DND-41 (cell line): ENCODE results near the gene ATF6.

Experiments used
- ATAC-seq: fragments of 200-7000 bp; cut with Tn5 transposase; 3 replicates; pipeline ENCODE4 v1.9.1; 2021; ENCODE audit warnings: low read depth; ENCODE audit not compliant: insufficient read depth
- DNase-seq: peaks from one replicate; pipeline ENCODE4 v3.0.0-alpha.2; 2020
- H2AFZ ChIP-seq: 2 replicates; pipeline ENCODE4 v1.6.0; 2012; ENCODE audit warnings: low read depth, low read length
- H3K27ac ChIP-seq: 2 replicates; pipeline ENCODE4 v1.5.1; 2012; ENCODE audit warnings: low read length, inconsistent platforms
- H3K27me3 ChIP-seq: fragments of 200-600 bp; sonication (generic); 2 replicates; pipeline ENCODE4 v1.6.0; 2012; ENCODE audit warnings: low read length, mild to moderate bottlenecking, inconsistent platforms; ENCODE audit not compliant: insufficient read depth, poor library complexity
- H3K36me3 ChIP-seq: 2 replicates; pipeline ENCODE4 v1.5.1; 2012; ENCODE audit warnings: low read length, inconsistent platforms; ENCODE audit not compliant: insufficient read depth
- H3K4me1 ChIP-seq: 2 replicates; pipeline ENCODE4 v1.5.1; 2012; ENCODE audit warnings: mild to moderate bottlenecking, low read length; ENCODE audit not compliant: insufficient read depth
- H3K4me2 ChIP-seq: 2 replicates; pipeline ENCODE4 v1.6.0; 2012; ENCODE audit warnings: mild to moderate bottlenecking, moderate library complexity, low read length, inconsistent platforms; ENCODE audit not compliant: insufficient read depth
- H3K4me3 ChIP-seq, 2 experiments: fragments of 200-600 bp in 1 of 2; shearing (Covaris generic) in 1 of 2; 2 replicates each; pipeline ENCODE4 v1.5.1; 2012 to 2016; ENCODE audit warnings: inconsistent platforms in 2 of 2, low read length in 2 of 2, mild to moderate bottlenecking in 2 of 2, low read depth in 1 of 2, moderate library complexity in 1 of 2
- H3K79me2 ChIP-seq: 2 replicates; pipeline ENCODE4 v1.6.0; 2012; ENCODE audit warnings: low read length, inconsistent platforms; ENCODE audit not compliant: insufficient read depth
- H3K9ac ChIP-seq: 2 replicates; pipeline ENCODE4 v1.6.0; 2012; ENCODE audit warnings: low read depth, mild to moderate bottlenecking, inconsistent platforms, low read length, moderate library complexity
- H3K9me3 ChIP-seq: 2 replicates; pipeline ENCODE4 v1.5.1; 2012; ENCODE audit warnings: low read length, moderate library complexity, mild to moderate bottlenecking, inconsistent platforms; ENCODE audit not compliant: insufficient read depth, severe bottlenecking
- H4K20me1 ChIP-seq: 2 replicates; pipeline ENCODE4 v1.6.0; 2012; ENCODE audit warnings: low read length; ENCODE audit not compliant: insufficient read depth
- EZH2 ChIP-seq: IDR thresholded peaks from 3 replicates; pipeline ENCODE4 v1.6.1; 2012; ENCODE audit warnings: borderline replicate concordance, low read depth, mild to moderate bottlenecking, moderate library complexity, low read length, inconsistent platforms; ENCODE audit not compliant: severe bottlenecking
- TF ChIP-seq, protein P1 (sequence below): IDR thresholded peaks from 2 replicates; pipeline ENCODE4 v1.5.1; 2012; ENCODE audit warnings: borderline replicate concordance, low read length, moderate library complexity, mild to moderate bottlenecking; ENCODE audit not compliant: poor library complexity, severe bottlenecking; ENCODE audit errors: extremely low read depth

The ATF6 gene

DNA sequence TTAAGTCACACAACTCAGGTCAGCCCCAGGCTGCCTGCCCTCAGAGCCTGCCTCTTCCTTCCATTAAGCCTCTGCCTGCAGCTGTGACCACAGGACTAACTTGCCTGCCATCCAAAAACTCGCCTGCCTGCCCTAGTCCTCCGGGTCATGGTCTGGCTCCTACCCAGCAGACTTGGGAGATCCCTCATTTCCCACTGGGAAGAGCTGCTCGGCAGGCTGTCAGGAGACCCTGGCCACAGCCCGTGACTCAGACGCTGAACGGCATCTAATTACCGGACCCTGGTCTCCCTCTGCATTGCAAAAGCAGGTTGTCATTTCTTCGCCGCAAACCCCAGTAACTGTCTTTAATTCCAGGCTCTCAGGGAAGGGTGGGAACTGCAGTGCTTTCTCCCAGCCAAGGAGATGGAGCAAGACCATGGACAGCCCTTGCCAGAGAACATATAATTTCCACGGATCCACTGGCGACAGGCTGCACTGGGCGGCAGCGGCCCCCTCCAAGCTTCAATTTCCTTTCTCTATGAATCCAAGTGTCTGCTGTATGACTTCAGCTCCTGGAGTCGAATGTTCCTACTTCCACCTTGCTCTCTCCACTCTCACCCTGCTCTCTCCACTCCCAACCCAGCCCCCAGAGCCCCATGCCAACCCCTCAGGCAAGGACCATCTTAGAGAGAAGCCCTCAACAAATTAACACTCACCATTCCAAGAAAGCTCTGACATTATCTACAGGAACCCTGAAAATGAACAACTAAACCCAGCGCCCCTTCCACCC is 237.1 kb downstream of the ATF6 start:
- Histone ChIP-seq H3K27me3 (peaks cover 10% of the 10 kb centered on the region), H3K9ac (no peak overlapping the region), H3K9me3 (no peaks in the 10 kb centered on the region), H3K36me3 (no peaks in the 10 kb centered on the region), H3K27ac (no peak overlapping the region), H3K79me2 (no peaks in the 10 kb centered on the region), H3K4me3 (no peak overlapping the region), H4K20me1 (no peaks in the 10 kb centered on the region), H3K4me2 (no peak overlapping the region), H2AFZ (no peak overlapping the region), H3K4me1 (no peaks in the 10 kb centered on the region)
- ATAC-seq: no peak
- no peak for DNase-seq
- TF ChIP-seq, protein P1, sequence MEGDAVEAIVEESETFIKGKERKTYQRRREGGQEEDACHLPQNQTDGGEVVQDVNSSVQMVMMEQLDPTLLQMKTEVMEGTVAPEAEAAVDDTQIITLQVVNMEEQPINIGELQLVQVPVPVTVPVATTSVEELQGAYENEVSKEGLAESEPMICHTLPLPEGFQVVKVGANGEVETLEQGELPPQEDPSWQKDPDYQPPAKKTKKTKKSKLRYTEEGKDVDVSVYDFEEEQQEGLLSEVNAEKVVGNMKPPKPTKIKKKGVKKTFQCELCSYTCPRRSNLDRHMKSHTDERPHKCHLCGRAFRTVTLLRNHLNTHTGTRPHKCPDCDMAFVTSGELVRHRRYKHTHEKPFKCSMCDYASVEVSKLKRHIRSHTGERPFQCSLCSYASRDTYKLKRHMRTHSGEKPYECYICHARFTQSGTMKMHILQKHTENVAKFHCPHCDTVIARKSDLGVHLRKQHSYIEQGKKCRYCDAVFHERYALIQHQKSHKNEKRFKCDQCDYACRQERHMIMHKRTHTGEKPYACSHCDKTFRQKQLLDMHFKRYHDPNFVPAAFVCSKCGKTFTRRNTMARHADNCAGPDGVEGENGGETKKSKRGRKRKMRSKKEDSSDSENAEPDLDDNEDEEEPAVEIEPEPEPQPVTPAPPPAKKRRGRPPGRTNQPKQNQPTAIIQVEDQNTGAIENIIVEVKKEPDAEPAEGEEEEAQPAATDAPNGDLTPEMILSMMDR: no peak
- TF ChIP-seq EZH2: no peak

DNA sequence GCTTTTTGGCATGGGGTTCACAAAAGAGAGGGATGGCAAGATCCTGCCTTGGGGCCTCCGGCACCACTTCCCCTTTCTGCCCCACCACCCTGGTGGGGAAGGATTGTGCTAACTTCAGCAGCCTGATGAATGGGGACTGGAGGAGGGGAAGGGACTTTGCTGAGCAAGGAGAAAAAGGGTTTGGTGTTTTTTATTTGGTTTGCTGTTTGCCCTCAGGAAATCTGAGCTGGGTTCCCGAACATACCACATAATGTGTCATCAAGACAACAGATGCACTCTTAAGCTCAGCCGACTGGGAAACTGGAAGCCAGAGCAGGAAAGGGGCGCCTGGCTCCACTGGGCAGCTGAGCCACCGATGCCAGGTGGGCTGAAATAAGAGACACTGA is 237.7 kb downstream of the ATF6 start:
- H3K27me3 ChIP-seq: peaks cover 10% of the 10 kb centered on the region
- no peak overlapping the region for H3K9ac ChIP-seq
- H3K4me2 ChIP-seq: no peak overlapping the region
- H3K27ac ChIP-seq: no peak overlapping the region
- DNase-seq: no peak
- no peaks in the 10 kb centered on the region for H4K20me1 ChIP-seq
- no peak for TF ChIP-seq EZH2
- TF ChIP-seq, protein P1: no peak
- H3K4me1 ChIP-seq: no peaks in the 10 kb centered on the region
- H3K4me3 ChIP-seq: no peak overlapping the region
- no peaks in the 10 kb centered on the region for H3K79me2 ChIP-seq
- no peaks in the 10 kb centered on the region for H3K36me3 ChIP-seq
- no peaks in the 10 kb centered on the region for H3K9me3 ChIP-seq
- H2AFZ ChIP-seq: no peak overlapping the region
- ATAC-seq: no peak; the same call in 2 of the 3 replicates

DNA sequence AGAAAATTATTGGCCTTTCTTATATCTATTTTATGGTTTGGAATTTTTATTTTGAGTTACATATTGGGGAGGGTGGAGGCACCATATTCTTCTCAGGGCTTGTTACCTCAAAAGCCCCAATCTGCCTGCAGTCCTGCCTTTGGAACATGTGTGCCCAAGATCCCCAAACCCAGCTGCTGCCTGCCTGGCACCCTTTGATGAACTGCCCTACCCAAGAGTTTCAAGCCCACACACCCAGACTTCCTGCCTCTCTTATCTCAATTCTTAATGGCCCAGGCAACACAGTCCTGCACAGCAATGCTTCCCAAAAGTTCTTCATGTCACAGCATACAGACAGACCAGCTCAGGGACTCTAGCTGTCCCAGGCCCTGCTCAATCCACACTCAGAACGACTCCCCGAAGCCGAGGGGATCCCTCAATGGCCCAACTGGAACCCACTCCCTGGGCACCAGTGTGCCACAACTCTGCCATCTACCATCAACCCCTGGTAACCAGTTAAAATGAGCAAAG is 238.4 kb downstream of the ATF6 start:
- Histone ChIP-seq H3K4me2 (no peak overlapping the region), H3K27me3 (peaks cover 10% of the 10 kb centered on the region), H3K9ac (no peak overlapping the region), H3K79me2 (no peaks in the 10 kb centered on the region), H3K27ac (no peak overlapping the region), H2AFZ (no peak overlapping the region), H3K4me1 (no peaks in the 10 kb centered on the region), H3K4me3 (no peak overlapping the region), H3K9me3 (no peaks in the 10 kb centered on the region), H4K20me1 (no peaks in the 10 kb centered on the region), H3K36me3 (no peaks in the 10 kb centered on the region)
- no peak for ATAC-seq
- no peak for DNase-seq
- TF ChIP-seq, protein P1: no peak
- no peak for TF ChIP-seq EZH2
